ENCODE results near the gene ZNF142. TPM values are rescaled to one million over a fixed set of nuclear protein-coding genes. Genes with fewer than 3 reads are reported as not detected.

Gene ZNF142
- total RNA-seq, 1 donor from 2014 or later = 79.7 TPM

DNA sequence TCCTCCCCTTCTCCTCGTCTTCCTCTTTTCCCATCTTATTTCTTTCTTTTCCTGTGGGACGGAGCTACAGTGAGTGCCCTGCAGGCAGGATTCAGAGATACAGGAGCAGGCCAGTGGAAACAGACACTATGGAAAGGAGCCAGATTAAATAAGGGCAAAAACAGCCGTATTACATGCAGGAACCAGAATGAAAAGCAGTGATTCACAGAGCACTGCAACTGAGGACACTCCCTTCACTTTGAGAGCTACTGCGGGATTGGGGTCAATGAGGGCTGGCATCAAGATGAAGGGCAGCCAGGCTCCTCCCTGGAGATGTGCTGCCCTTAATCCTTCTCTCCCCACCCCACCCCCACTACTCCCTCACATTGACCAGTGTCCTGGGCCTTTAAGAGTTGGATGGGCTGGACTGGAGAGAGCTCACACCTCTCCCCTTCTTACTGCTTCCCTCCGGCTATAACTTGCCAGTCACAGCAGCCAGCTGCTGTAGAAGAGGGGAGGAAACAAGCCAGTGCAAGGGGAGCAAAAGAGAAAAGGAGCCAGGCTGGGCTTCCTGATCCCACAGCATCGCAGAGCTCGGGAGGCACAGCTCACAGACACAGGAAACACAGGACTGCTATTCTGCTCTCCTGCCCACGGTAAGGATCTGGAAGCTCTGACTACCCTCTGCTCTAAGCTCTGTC lies 51.8 kb downstream of the ZNF142 start, which contains the start of gene PLCD4:
PLCD4 (plus strand) TSS at position 464 of the 680 bp plus-strand sequence. CDS start 7,841 bp downstream, outside the sequence.
- no peaks in the 10 kb centered on the region for H3K9me3 ChIP-seq
- peaks cover 0 to 8% of the 10 kb centered on the region in 2 donors for H3K4me1 ChIP-seq
- H3K4me3 ChIP-seq = peak within 1 kb of the TSS; percentile 16 to 43
- TF ChIP-seq, protein P1, sequence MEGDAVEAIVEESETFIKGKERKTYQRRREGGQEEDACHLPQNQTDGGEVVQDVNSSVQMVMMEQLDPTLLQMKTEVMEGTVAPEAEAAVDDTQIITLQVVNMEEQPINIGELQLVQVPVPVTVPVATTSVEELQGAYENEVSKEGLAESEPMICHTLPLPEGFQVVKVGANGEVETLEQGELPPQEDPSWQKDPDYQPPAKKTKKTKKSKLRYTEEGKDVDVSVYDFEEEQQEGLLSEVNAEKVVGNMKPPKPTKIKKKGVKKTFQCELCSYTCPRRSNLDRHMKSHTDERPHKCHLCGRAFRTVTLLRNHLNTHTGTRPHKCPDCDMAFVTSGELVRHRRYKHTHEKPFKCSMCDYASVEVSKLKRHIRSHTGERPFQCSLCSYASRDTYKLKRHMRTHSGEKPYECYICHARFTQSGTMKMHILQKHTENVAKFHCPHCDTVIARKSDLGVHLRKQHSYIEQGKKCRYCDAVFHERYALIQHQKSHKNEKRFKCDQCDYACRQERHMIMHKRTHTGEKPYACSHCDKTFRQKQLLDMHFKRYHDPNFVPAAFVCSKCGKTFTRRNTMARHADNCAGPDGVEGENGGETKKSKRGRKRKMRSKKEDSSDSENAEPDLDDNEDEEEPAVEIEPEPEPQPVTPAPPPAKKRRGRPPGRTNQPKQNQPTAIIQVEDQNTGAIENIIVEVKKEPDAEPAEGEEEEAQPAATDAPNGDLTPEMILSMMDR (IDR thresholded peaks at IDR 0.05) = no peak
- peak within 1 kb of the TSS; percentile 47 to 57 for H3K27ac ChIP-seq
- H3K27me3 ChIP-seq = no peaks in the 10 kb centered on the region
- no peak for DNase-seq (ENCODE audit: low spot score in 2 of 2)
- intact Hi-C loops (cut with DNase I) = no loop called here
- no peaks in the 10 kb centered on the region for H3K36me3 ChIP-seq

DNA sequence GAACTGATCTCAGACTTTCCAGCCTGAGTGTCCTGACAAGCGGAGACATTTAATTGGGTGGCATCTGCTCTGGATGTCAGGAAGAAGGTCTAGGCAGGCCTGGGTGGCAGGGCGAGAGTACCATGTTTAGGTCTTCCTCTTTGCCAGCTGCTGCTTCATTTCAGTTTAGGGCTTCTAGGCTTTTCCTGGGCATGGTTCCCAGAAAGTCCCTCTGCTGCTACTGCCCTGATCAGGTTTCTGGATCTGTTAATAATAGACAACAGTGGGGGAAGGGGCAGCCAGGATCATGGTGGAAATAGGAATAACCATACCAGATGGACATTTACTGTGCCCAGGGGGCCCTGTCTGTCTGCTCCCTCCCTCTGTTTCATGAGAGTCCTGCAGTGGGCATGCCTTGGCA lies 54.0 kb downstream of the ZNF142 start:
- no peak for DNase-seq (ENCODE audit: low spot score in 2 of 2)
- H3K4me3 ChIP-seq = no peak overlapping the region
- H3K4me1 ChIP-seq = peaks cover 0 to 8% of the 10 kb centered on the region in 2 donors
- H3K27me3 ChIP-seq = no peaks in the 10 kb centered on the region
- H3K36me3 ChIP-seq = no peaks in the 10 kb centered on the region
- intact Hi-C loops (cut with DNase I) = no loop called here
- TF ChIP-seq, protein P1 (IDR thresholded peaks at IDR 0.05) = no peak
- H3K27ac ChIP-seq = no peak overlapping the region
- H3K9me3 ChIP-seq = no peaks in the 10 kb centered on the region

Other genes starting within 250 kb of the ZNF142 start
- gene VIL1, start 240.5 kb downstream of the ZNF142 start, total RNA-seq = not detected
- 11.8 TPM for gene USP37, start 91.3 kb downstream of the ZNF142 start, total RNA-seq
- gene CNOT9, start 90.8 kb downstream of the ZNF142 start, total RNA-seq = 46.7 TPM
- 1.9 TPM for gene PLCD4, start 51.7 kb downstream of the ZNF142 start, total RNA-seq
- 27.7 TPM for gene BCS1L, start 60 bp upstream of the ZNF142 start, total RNA-seq
- gene RNF25, start 12.4 kb upstream of the ZNF142 start, total RNA-seq = 36.0 TPM
- gene STK36, start 12.5 kb upstream of the ZNF142 start, total RNA-seq = 17.7 TPM
- gene TTLL4, start 51.2 kb upstream of the ZNF142 start, total RNA-seq = 93.4 TPM
- gene CYP27A1, start 122.5 kb upstream of the ZNF142 start, total RNA-seq = 53.1 TPM
- not detected for gene PRKAG3, start 172.2 kb upstream of the ZNF142 start, total RNA-seq
- gene WNT6, start 200.2 kb upstream of the ZNF142 start, total RNA-seq = 1.2 TPM
- not detected for gene WNT10A, start 221.2 kb upstream of the ZNF142 start, total RNA-seq